Panc1 (cell line): ENCODE measurements around the gene BBS9. TPM values are rescaled to one million over a fixed set of nuclear protein-coding genes. Genes with fewer than 3 reads are reported as not detected.

Source experiments
- ATAC-seq: fragments of 200-7000 bp; cut with Tn5 transposase; 2 replicates; pipeline ENCODE4 v1.9.1; 2020; ENCODE audit warnings: mild to moderate bottlenecking, moderate library complexity
- BruUV-seq: library from RNA; stranded (reverse); fragments of 400-500 nt; replicated peaks from 2 replicates; lab custom pipeline; 2021; lab: Mats Ljungman, UMichigan
- CTCF ChIA-PET: fragments of 300-600 bp; sonication (Branson Sonifier 250); formaldehyde crosslinking; loops from one replicate; lab custom pipeline; 2022; ENCODE audit warnings: antibody characterized with exemption; lab: Charles Lee
- POLR2A ChIA-PET: fragments of 300-600 bp; sonication (Branson Sonifier 250); formaldehyde crosslinking; loops from one replicate; lab custom pipeline; 2022; ENCODE audit warnings: antibody characterized with exemption; lab: Charles Lee
- DNase-seq: peaks from one replicate; pipeline ENCODE4 v3.0.0-alpha.2; 2010; ENCODE audit warnings: low read depth, low spot score
- H3K27ac ChIP-seq: 2 replicates; pipeline ENCODE4 v1.5.1; 2011; ENCODE audit warnings: mild to moderate bottlenecking, low read length, inconsistent platforms
- H3K27me3 ChIP-seq: fragments of 200-500 bp; sonication (Bioruptor generic); 2 replicates; pipeline ENCODE4 v1.6.0; 2014; ENCODE audit warnings: low read length, inconsistent platforms; ENCODE audit not compliant: control insufficient read depth, insufficient read depth
- H3K36me3 ChIP-seq: fragments of 200-500 bp; sonication (Bioruptor generic); 2 replicates; pipeline ENCODE4 v1.5.1; 2014; ENCODE audit warnings: inconsistent platforms, mild to moderate bottlenecking, low read length, moderate library complexity; ENCODE audit not compliant: control insufficient read depth, insufficient read depth
- H3K4me1 ChIP-seq: 2 replicates; pipeline ENCODE4 v1.5.1; 2011; ENCODE audit warnings: inconsistent platforms, mild to moderate bottlenecking, low read length, moderate library complexity; ENCODE audit not compliant: control insufficient read depth, insufficient read depth
- H3K4me3 ChIP-seq, 2 experiments: 2 replicates each; pipeline ENCODE4 v1.5.1; 2011 to 2012; ENCODE audit warnings: low read depth in 2 of 2, low read length in 2 of 2, mild to moderate bottlenecking in 2 of 2, inconsistent platforms in 1 of 2, moderate library complexity in 1 of 2
- H3K9me3 ChIP-seq: fragments of 200-500 bp; sonication (Bioruptor generic); 2 replicates; pipeline ENCODE4 v1.5.1; 2014; ENCODE audit warnings: low read depth, mild to moderate bottlenecking, inconsistent platforms, low read length, moderate library complexity; ENCODE audit not compliant: control insufficient read depth, insufficient read depth
- CTCF ChIP-seq: fragments of 450-650 bp; IDR thresholded peaks from 2 replicates; pipeline ENCODE4 v1.5.1; 2017; ENCODE audit warnings: mild to moderate bottlenecking
- POLR2AphosphoS5 ChIP-seq: IDR thresholded peaks from 2 replicates; pipeline ENCODE4 v1.6.1; 2012; ENCODE audit warnings: mild to moderate bottlenecking, low read depth, low read length, moderate library complexity
- REST ChIP-seq, 2 experiments: IDR thresholded peaks; 2 replicates each; pipeline ENCODE4 v1.6.1; 2011 to 2012; ENCODE audit warnings: low read depth in 2 of 2, control low read depth in 1 of 2, low read length in 1 of 2, mild to moderate bottlenecking in 1 of 2, moderate library complexity in 1 of 2; ENCODE audit not compliant: insufficient read depth in 1 of 2
- SIN3A ChIP-seq: IDR thresholded peaks from 2 replicates; pipeline ENCODE4 v1.6.1; 2012; ENCODE audit warnings: low read depth, mild to moderate bottlenecking, low read length, moderate library complexity, borderline replicate concordance; ENCODE audit not compliant: insufficient read depth
- TCF7L2 ChIP-seq: IDR thresholded peaks from 2 replicates; pipeline ENCODE4 v1.6.1; 2011; ENCODE audit warnings: mild to moderate bottlenecking, low read depth, low read length, inconsistent platforms
- in situ Hi-C: cut with HindIII; loops from 2 replicates; pipeline ENCODE4 v1.10.0; 2016; ENCODE audit warnings: low sequenced_read_pairs, low pct_unique_long_range_greater_than_20kb
- intact Hi-C: fragments of 100-400 bp; cut with micrococcal nuclease; formaldehyde crosslinking; loops from one replicate; pipeline ENCODE4 v1.10.0; 2022; ENCODE audit not compliant: unreplicated experiment
- total RNA-seq: library from RNA; stranded (reverse); gene quantifications from one replicate; pipeline ENCODE4 v1.2.1, GENCODE V29; 2021; ENCODE audit not compliant: unreplicated experiment

The BBS9 gene
- total RNA-seq, 1 experiment from 2014 or later: 6.9 TPM

GRCh38 chr7:33369888-33370287 is 240.5 kb downstream of the BBS9 start:
- no peaks in the 10 kb centered on the region for H3K4me1 ChIP-seq
- H3K36me3 ChIP-seq: no peaks in the 10 kb centered on the region
- ChIA-PET POLR2A (no interaction called here), CTCF (no interaction called here)
- H3K4me3 ChIP-seq: no peak overlapping the region
- no peaks in the 10 kb centered on the region for H3K9me3 ChIP-seq
- intact Hi-C loops (no loop called here), in situ Hi-C loops (no loop called here)
- ATAC-seq: no peak
- BruUV-seq: no TSS peak
- no peak for TF ChIP-seq POLR2AphosphoS5
- no peak for TF ChIP-seq CTCF
- TF ChIP-seq SIN3A: no peak
- TF ChIP-seq REST (IDR thresholded peaks at IDR 0.05; ENCODE audit: insufficient read depth in 1 of 2, low read depth in 2 of 2, low read length in 1 of 2): no peak
- TF ChIP-seq TCF7L2: no peak
- no peaks in the 10 kb centered on the region for H3K27me3 ChIP-seq
- DNase-seq: no peak
- no peak overlapping the region for H3K27ac ChIP-seq

DNA sequence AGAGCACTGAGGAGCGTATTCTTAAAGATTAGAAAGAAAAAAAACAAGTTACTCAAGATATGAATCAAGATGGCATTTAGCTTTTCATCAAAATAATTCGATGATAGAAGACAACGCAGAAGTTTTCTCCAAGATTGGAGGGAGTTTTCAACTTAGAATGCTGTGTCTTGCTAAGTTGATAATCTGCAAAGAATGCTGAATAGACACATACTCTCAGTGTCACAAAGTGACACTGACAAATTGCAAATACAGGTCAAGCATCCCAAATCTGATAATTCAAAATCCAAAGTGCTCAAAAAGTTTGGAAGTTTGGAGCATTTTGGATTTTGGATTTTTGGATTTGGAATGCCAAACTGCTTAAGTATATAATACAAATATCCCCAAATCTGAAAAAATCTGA is 243.8 kb downstream of the BBS9 start:
- no peaks in the 10 kb centered on the region for H3K9me3 ChIP-seq
- no peaks in the 10 kb centered on the region for H3K27me3 ChIP-seq
- no peaks in the 10 kb centered on the region for H3K36me3 ChIP-seq
- no peak overlapping the region for H3K4me3 ChIP-seq
- H3K27ac ChIP-seq: no peak overlapping the region
- POLR2A ChIA-PET: no interaction called here
- H3K4me1 ChIP-seq: no peaks in the 10 kb centered on the region
- in situ Hi-C loops: no loop called here
- DNase-seq (no peak), ATAC-seq (no peak)
- CTCF ChIA-PET: no interaction called here
- TF ChIP-seq REST (IDR thresholded peaks at IDR 0.05; ENCODE audit: insufficient read depth in 1 of 2, low read depth in 2 of 2, low read length in 1 of 2) (no peak), SIN3A (no peak), POLR2AphosphoS5 (no peak), CTCF (no peak)
- intact Hi-C loops: no loop called here
- BruUV-seq: no TSS peak
